ENCODE data around the gene GPRASP2.

GRCh38 chrX:102694749-102695148 lies 17.5 kb upstream of the GPRASP2 start:
- TF ChIP-seq POLR2A (IDR thresholded peaks at IDR 0.05; ENCODE audit: low read depth, low read length) (no peak), POLR2AphosphoS5 (IDR thresholded peaks at IDR 0.05; ENCODE audit: low read depth, low read length) (no peak), PAX5 (IDR thresholded peaks at IDR 0.05; ENCODE audit: insufficient read depth, low read length, severe bottlenecking) (no peak)
